Hematopoietic multipotent progenitor cell treated with erythropoietin and hydrocortisone succinate and interleukin-3 and kit ligand, for 17 days (in vitro differentiated cells): ENCODE measurements around the gene WDPCP.
A peak's percentile ranks its signal among the peaks of the same experiment; 100 is the strongest.
"Not testable (repeated sequence)": the region's sequence is repeated elsewhere in the genome, so short reads cannot be mapped to it uniquely, and the experiment has no call there.

Experiments
- DNase-seq: peaks from one replicate; pipeline ENCODE4 v3.0.0-alpha.2; 2015; ENCODE audit warnings: low spot score

Gene WDPCP

DNA sequence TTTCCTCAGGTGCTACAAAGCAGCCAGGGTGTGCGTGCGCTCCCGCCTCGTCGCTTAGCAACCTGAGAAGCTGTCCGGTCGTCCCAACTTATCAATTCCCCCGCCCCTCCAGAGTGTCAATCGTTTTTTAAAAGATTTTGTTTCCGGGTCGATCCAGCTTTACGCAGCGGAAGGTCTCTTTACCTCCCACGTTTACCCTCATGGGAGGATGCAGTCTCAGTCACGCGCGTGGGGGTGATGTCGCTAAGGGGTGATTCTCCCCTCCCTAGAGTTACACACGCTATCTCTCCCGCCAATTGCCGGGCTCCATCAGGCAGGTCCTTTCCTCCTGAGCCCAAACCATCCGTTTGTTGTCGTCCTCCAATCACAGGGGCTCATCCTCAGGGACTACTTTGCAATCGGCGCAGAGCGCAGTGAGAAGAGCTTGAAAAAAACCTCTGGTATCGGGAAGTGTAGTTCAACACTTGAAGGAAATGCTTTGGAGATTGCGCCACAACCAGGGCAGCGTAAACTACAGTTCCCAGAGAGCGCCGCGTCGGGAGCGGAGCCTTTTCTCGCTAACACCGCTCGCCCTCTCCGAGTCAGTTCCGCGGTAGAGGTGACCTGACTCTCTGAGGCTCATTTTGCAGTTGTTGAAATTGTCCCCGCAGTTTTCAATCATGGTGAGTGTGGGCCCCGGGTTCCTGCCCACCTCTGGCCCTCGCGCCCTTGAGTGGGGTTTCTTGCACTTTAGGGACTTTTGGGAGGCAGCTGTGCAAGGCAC, at the start of gene WDPCP, which contains the start of gene MDH1:
Gene WDPCP (minus strand): TSS at position 93 of the 763 bp plus-strand sequence. CDS start 206 bp downstream, outside the sequence.
Gene MDH1 (plus strand): TSS at position 579 of the 763 bp plus-strand sequence. CDS start 81 bp downstream, at position 660.
- DNase-seq: peak; percentile 92

- no peak for DNase-seq
Measured at GRCh38 chr2:63632382-63632781, 44.1 kb upstream of the WDPCP start.

DNA sequence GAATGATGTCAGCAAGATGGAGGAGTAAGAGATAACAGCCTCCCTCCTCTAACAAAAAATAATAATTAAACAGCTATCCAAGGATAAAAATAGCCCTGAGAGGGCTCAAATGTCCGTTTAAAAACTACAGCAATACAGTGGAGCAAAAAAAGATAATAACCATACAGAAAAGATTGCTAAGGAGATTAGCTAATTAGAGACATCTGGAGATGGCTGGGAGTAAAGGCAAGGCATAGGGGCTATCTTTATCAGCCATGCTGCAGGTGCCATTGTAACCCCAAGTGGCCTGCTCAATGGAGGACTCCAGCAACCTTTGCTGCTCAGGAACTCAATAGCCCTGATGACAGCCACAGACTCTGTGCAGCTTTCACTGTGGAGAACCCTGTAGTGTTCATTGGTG, 43.2 kb upstream of the WDPCP start:
- no peak for DNase-seq

GRCh38 chr2:63628403-63628942, 40.2 kb upstream of the WDPCP start:
- no peak for DNase-seq

DNA sequence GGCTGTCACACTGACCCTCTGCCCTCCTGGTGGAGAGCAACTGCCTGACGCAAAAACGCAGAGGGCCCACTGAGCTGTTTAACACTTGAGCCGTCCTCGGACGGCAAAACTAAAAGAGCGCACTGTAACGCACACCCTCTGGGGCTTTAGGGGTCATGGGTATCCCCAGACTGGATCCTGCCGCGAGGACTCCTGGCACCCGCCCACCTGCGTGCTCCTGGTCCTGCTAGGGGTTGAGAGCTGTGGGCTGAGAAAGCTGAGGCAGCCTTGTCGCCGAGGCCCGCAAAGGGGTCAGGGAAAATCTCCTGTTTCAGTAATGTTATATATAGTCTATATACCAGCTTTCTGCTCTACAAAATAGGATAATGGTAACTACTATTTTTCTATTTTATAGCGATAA, 39.6 kb upstream of the WDPCP start:
- no peak for DNase-seq

DNA sequence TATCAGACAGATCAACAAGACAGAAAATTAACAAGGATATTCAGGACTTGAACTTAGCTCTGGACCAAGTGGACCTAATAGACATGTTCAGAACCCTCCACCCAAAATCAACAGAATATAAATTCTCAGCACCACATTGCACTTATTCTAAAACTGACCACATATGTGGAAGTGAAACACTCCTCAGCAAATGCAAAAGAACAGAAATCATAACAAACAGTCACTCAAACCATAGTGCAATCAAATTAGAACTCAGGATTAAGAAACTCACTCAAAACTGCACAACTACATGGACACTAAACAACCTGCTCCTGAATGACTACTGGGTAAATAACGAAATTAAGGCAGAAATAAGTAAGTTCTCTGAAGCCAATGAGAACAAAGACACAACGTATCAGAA, 35.5 kb upstream of the WDPCP start:
- DNase-seq: not testable (repeated sequence)

- no peak for DNase-seq
Measured at GRCh38 chr2:63622751-63623150, 34.5 kb upstream of the WDPCP start.

GRCh38 chr2:63619328-63619727, 31.1 kb upstream of the WDPCP start:
- no peak for DNase-seq

- no peak for DNase-seq
Measured at GRCh38 chr2:63617366-63617765, 29.1 kb upstream of the WDPCP start.

DNA sequence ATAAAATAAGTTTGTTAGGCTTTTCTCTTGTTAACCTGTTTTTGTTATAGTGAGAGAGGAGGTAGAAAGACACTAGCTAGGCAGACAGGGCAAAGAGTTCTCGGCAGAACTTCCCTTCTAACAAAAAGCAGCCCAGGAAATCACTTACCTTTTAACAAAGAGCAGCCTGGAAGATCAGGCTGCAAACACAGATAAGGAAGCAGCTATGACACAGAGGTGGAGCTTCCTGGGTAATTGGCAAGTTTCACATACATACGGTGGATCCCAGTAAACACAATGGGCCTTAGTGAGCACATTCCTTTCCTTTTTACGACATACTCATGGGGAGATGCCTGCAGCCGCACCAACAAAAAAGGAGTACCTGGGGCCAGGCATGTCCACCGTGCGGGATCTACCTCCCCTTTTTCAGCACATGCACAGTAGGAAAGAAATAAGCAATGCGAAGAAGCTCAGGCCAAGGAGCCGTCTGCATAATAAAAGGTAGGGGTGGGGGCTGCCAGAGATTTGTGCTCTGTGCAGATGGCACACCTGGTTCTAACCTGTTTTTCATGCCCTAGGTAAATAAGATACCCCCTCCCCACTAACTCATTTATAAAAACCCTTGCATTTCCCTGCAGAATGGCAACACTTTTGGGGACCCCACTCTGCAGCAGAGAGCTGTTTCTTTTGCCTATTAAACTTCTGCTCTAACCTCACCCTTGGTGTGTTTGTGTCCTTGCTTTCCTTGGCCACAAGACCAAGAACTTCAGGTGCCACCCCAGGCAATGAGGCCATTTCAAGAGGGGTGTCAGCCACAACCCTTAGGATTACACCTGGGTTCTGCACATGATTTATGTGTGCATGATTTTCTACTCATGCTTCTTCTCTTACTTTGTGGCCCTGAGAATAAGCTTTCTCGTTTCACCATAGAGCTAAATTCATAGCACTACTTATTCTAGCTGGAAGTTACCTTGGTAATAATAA, 27.0 kb upstream of the WDPCP start:
- DNase-seq: no peak

DNA sequence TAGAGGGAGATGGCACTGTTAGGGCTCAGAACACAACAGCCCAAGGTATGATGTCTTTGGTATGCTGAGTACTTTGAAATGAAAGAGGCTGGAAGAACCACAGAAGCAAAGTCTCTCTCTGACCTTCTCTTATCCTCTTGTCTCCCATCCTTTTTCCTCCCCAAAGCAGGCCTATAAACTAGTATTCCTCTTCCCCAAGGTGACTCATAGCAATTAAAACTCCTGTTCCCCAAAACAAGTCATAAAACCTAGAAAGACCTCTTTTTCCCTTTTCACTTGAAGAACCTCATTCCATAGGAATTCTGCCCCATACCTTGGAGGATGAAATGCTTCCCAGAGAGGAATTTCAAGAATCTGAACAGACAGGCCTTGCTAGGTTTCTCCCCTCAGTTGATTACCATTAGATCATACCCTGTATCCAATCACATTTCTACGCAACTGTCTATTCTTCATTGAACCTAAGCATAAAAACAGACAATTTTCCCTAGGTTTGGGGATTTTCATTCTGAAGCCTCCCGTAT, 26.2 kb upstream of the WDPCP start:
- no peak for DNase-seq

DNA sequence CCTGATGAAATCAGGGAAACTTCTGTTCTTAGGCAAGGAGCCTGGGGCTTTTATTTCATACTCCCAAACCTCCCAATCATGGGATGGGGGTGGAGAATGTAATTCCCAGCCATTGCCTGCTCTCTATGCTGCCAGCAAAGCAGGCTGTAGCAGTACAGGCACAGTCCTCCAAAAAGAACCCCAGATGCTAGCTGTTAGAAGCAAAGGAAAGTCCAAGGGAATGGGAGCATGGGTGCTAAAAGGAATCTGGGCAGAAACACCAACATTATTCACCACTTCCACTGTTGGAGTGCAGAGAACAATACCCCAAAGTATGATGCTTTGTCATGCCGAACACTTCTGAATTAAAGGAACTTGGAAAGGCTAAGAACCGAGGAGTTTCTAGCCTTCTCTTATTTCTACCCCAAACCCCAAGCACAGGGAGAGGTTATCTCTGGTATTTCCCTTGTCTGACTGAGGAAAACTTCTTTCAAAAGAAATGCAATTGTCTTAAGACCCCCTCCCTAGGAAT, 25.2 kb upstream of the WDPCP start:
- DNase-seq: no peak

DNA sequence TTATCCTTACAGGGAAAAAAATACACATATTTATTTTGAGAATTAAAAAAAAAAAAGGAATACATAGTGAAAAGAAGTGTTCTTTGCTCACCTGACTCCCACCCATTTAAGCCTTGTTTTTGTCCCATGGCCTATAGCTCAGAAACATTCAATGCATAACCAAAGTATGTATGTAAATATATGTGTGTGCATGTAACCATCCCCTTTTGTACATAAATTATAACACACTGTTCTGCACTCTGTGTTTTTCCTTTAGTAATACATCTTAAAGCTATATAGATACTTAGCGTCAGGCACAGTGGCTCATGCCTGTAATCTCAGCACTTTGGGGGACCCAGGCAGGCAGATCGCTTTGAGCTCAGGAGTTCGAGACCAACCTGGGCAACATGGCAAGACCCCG, 22.2 kb upstream of the WDPCP start:
- no peak for DNase-seq

DNA sequence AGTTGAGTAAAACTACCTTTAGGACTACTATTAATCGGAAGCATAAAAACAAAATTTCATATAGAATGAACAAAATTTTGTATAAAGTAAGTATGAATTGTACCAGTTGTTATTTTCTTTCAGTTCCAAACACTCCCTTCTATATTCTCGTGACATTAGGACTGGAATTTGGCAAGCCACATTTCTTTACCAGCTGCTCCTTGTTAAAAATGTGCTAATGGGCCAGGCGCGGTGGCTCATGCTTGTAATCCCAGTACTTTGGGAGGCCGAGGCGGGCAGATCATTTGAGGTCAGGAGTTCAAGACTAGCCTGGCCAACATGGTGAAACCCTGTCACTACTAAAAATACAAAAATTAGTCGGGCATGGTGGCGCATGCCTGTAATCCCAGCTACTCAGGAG, 20.6 kb upstream of the WDPCP start:
- not testable (repeated sequence) for DNase-seq

GRCh38 chr2:63604666-63605065, 16.4 kb upstream of the WDPCP start:
- DNase-seq: no peak

GRCh38 chr2:63600881-63601460, 12.7 kb upstream of the WDPCP start:
- no peak for DNase-seq

DNA sequence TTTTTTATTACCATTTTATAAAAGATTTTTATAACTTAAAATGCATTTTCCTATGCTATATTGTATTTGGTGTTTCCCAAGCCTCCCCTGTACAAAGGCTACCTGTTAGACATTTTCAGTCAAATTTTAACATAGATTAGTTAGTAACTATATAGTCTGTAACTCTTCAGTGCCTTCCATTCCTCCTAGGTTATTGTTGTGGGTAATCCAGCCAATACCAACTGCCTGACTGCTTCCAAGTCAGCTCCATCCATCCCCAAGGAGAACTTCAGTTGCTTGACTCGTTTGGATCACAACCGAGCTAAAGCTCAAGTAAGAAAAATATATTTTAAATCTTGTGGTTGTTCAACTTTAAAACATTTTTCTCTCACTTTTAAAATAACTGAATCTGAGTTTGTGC, 10.7 kb upstream of the WDPCP start:
- DNase-seq: no peak

DNA sequence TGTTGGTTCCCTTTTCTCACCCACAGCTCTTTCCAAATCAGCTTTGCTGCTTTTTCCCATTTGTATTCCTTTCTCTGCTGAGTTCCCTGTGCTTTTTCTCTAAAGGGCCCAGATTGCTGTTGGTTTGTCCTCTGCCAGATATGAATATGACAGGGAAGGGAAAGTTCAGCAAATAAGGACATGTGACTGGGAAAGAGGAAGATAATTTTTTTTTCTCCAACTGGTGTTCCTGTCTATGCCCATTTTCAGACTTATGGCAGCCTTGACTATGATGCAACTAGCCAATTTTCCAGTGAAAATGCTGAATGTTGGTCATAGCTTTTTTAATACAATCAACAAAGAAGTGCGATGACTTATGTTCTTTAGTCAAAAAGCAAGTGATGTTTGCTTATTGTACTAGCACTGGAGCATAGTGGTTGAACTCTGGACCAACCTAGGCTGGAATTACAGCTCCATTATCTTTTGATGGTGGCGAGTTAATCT, 8.2 kb upstream of the WDPCP start:
- no peak for DNase-seq

- DNase-seq: no peak
Measured at GRCh38 chr2:63594660-63595059, 6.4 kb upstream of the WDPCP start.

DNA sequence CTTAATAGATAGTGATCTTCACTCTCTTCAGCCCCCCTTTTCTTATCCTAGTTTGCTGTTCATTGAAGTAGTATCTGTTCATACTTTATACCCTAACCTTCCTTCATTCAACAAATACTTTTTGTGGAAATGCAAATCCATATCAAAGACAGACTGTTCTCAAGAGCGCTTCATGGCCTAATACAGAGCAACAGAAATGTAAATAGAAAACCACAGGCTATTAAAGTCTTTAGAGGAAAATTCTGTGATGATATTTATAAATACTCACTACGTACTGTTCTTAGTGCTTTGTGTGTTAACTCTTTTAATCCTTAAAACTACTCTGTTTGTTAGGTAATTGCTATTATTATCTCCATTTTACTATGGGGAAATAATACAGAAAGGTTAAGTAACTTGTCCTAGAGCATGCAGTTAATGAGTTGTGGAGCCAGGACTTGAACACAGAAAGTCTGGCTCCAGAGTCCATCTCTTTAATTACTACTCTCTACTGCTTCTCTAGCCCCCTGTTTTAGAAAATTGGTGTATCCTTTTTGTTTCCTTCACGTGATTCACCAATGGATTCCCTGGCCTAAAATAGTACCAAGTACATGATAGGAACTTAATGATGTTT, 3.4 kb upstream of the WDPCP start:
- no peak for DNase-seq
